H9 (cell line): ENCODE measurements around the gene NSMF. TPM values are rescaled to one million over a fixed set of nuclear protein-coding genes. Genes with fewer than 3 reads are reported as not detected.

Experiments used
- DNase-seq: peaks from one replicate; pipeline ENCODE4 v3.0.0-alpha.2; 2017
- H2AFZ ChIP-seq: one replicate; pipeline ENCODE4 v1.6.1; 2013; ENCODE audit warnings: mild to moderate bottlenecking, low read length, control low read depth, moderate library complexity
- H2AK5ac ChIP-seq: 2 replicates; pipeline ENCODE4 v1.6.1; 2013; ENCODE audit warnings: low read length, control low read depth, mixed read lengths; ENCODE audit not compliant: insufficient read length
- H2BK120ac ChIP-seq: one replicate; pipeline ENCODE4 v1.6.1; 2013; ENCODE audit warnings: low read depth, mild to moderate bottlenecking, low read length, control low read depth, inconsistent platforms; ENCODE audit not compliant: poor library complexity, severe bottlenecking
- H2BK12ac ChIP-seq: 2 replicates; pipeline ENCODE4 v1.6.1; 2013; ENCODE audit warnings: low read length, control low read depth, mixed read lengths, low read depth; ENCODE audit not compliant: insufficient read length
- H2BK15ac ChIP-seq: 2 replicates; pipeline ENCODE4 v1.6.1; 2013; ENCODE audit warnings: low read depth, low read length, control low read depth
- H2BK20ac ChIP-seq: one replicate; pipeline ENCODE4 v1.6.1; 2013; ENCODE audit warnings: low read depth, mild to moderate bottlenecking, low read length, control low read depth, inconsistent platforms; ENCODE audit not compliant: poor library complexity, severe bottlenecking
- H2BK5ac ChIP-seq: 2 replicates; pipeline ENCODE4 v1.6.1; 2013; ENCODE audit warnings: low read length, control low read depth, mixed read lengths; ENCODE audit not compliant: insufficient read length
- H3K14ac ChIP-seq: 2 replicates; pipeline ENCODE4 v1.6.1; 2013; ENCODE audit warnings: low read length, control low read depth; ENCODE audit not compliant: insufficient read depth
- H3K18ac ChIP-seq: 2 replicates; pipeline ENCODE4 v1.6.1; 2013; ENCODE audit warnings: low read depth, mild to moderate bottlenecking, mixed read lengths, low read length, control low read depth; ENCODE audit not compliant: insufficient read length
- H3K23ac ChIP-seq: 2 replicates; pipeline ENCODE4 v1.6.1; 2013; ENCODE audit warnings: low read length, control low read depth, mixed read lengths, low read depth; ENCODE audit not compliant: insufficient read length
- H3K23me2 ChIP-seq: 2 replicates; pipeline ENCODE4 v1.6.1; 2013; ENCODE audit warnings: low read depth, mild to moderate bottlenecking, mixed read lengths, low read length, control low read depth; ENCODE audit not compliant: insufficient read length, poor library complexity, severe bottlenecking
- H3K27ac ChIP-seq: 2 replicates; pipeline ENCODE4 v1.5.1; 2013; ENCODE audit warnings: low read length, control low read depth, mixed read lengths, low read depth; ENCODE audit not compliant: insufficient read length
- H3K27me3 ChIP-seq: 2 replicates; pipeline ENCODE4 v1.6.1; 2013; ENCODE audit warnings: low read length, control low read depth, inconsistent platforms; ENCODE audit not compliant: insufficient read depth
- H3K4ac ChIP-seq: 2 replicates; pipeline ENCODE4 v1.6.1; 2013; ENCODE audit warnings: low read depth, mild to moderate bottlenecking, control low read depth, inconsistent platforms, low read length, moderate library complexity
- H3K4me1 ChIP-seq: 2 replicates; pipeline ENCODE4 v1.6.1; 2013; ENCODE audit warnings: low read length, control low read depth, inconsistent platforms; ENCODE audit not compliant: insufficient read depth
- H3K4me2 ChIP-seq: 2 replicates; pipeline ENCODE4 v1.6.1; 2013; ENCODE audit warnings: low read length, control low read depth, mixed read lengths; ENCODE audit not compliant: insufficient read length, insufficient read depth
- H3K56ac ChIP-seq: 2 replicates; pipeline ENCODE4 v1.6.1; 2013; ENCODE audit warnings: low read depth, mild to moderate bottlenecking, mixed read lengths, low read length, control low read depth; ENCODE audit not compliant: insufficient read length
- H3K79me1 ChIP-seq: 2 replicates; pipeline ENCODE4 v1.6.1; 2013; ENCODE audit warnings: low read depth, mild to moderate bottlenecking, moderate library complexity, low read length, control low read depth, inconsistent platforms; ENCODE audit not compliant: insufficient read depth, poor library complexity, severe bottlenecking
- H3K79me2 ChIP-seq: 2 replicates; pipeline ENCODE4 v1.6.1; 2013; ENCODE audit warnings: low read length, control low read depth, inconsistent platforms; ENCODE audit not compliant: insufficient read depth
- H3K9ac ChIP-seq: 2 replicates; pipeline ENCODE4 v1.6.1; 2013; ENCODE audit warnings: low read length, control low read depth, mixed read lengths; ENCODE audit not compliant: insufficient read length; ENCODE audit errors: extremely low read depth
- H3K9me3 ChIP-seq: one replicate; pipeline ENCODE4 v1.6.1; 2013; ENCODE audit warnings: low read depth, low read length, inconsistent platforms; ENCODE audit not compliant: control insufficient read depth
- H3T11ph ChIP-seq: one replicate; pipeline ENCODE4 v1.6.1; 2013; ENCODE audit warnings: mild to moderate bottlenecking, low read length, control low read depth, inconsistent platforms
- H4K20me1 ChIP-seq: one replicate; pipeline ENCODE4 v1.6.1; 2013; ENCODE audit not compliant: control insufficient read depth, insufficient read length, insufficient read depth
- H4K5ac ChIP-seq: 2 replicates; pipeline ENCODE4 v1.6.1; 2013; ENCODE audit warnings: low read depth, mild to moderate bottlenecking, mixed read lengths, low read length, control low read depth; ENCODE audit not compliant: insufficient read length
- H4K8ac ChIP-seq: replicated peaks from 2 replicates; pipeline ENCODE4 v1.6.1; 2013; ENCODE audit warnings: low read length, control low read depth, mixed read lengths, low read depth; ENCODE audit not compliant: insufficient read length
- H4K91ac ChIP-seq: 2 replicates; pipeline ENCODE4 v1.6.1; 2013; ENCODE audit warnings: low read depth, mild to moderate bottlenecking, moderate library complexity, mixed read lengths, low read length, control low read depth; ENCODE audit not compliant: insufficient read length
- H3K27ac Mint-ChIP-seq, 3 experiments: 2 replicates in 2 of 3; 3 replicates in 1 of 3; pipeline ENCODE4 v1.8.0; 2020 to 2021; ENCODE audit warnings: mixed read lengths in 3 of 3, mild to moderate bottlenecking in 1 of 3, moderate library complexity in 1 of 3
- H3K27me3 Mint-ChIP-seq: 2 replicates; pipeline ENCODE4 v1.8.0; 2021; ENCODE audit warnings: low read depth, mild to moderate bottlenecking, moderate library complexity, mixed read lengths
- H3K36me3 Mint-ChIP-seq, 3 experiments: 2 replicates in 2 of 3; 3 replicates in 1 of 3; pipeline ENCODE4 v1.8.0; 2020 to 2021; ENCODE audit warnings: low read depth in 3 of 3, mixed read lengths in 3 of 3; ENCODE audit not compliant: insufficient read depth in 1 of 3
- H3K4me1 Mint-ChIP-seq, 2 experiments: 2 replicates each; pipeline ENCODE4 v1.8.0; 2020; ENCODE audit warnings: mixed read lengths in 2 of 2
- H3K4me3 Mint-ChIP-seq, 2 experiments: 2 replicates in 1 of 2; 3 replicates in 1 of 2; pipeline ENCODE4 v1.8.0; 2020 to 2021; ENCODE audit warnings: mild to moderate bottlenecking in 2 of 2, mixed read lengths in 2 of 2, moderate library complexity in 1 of 2
- H3K9me3 Mint-ChIP-seq, 2 experiments: 2 replicates in 1 of 2; 3 replicates in 1 of 2; pipeline ENCODE4 v1.8.0; 2020; ENCODE audit warnings: mild to moderate bottlenecking in 2 of 2, mixed read lengths in 2 of 2, moderate library complexity in 1 of 2
- WGBS: extraction: QIAGEN DNeasy Blood & Tissue Kit; methylation state at CpG from one replicate; pipeline ENCODE4 v1.1.7; 2013; ENCODE audit warnings: missing lambda C conversion rate, low lambda C conversion rate, mixed read lengths; ENCODE audit not compliant: insufficient read length; ENCODE audit errors: extremely low coverage; 5-methylcytosine and 5-hydroxymethylcytosine counted together
- total RNA-seq: library from RNA; stranded (reverse); gene quantifications from 2 replicates; pipeline ENCODE4 v1.2.1, GENCODE V29; 2021
- TF ChIP-seq, protein P1 (sequence below): fragments of 200-600 bp; sonication (generic); conservative IDR thresholded peaks from 3 replicates; pipeline ENCODE4 v1.8.0; 2021; ENCODE audit warnings: antibody characterized with exemption, mild to moderate bottlenecking

The NSMF gene
- total RNA-seq, 1 experiment from 2014 or later, result 46.3 TPM

- H3K9me3 ChIP-seq, result no peaks in the 10 kb centered on the region
Measured at GRCh38 chr9:137449931-137450538, 9.1 kb downstream of the NSMF start.

More at GRCh38 chr9:137449931-137450538, 9.1 kb downstream of the NSMF start:
- Histone ChIP-seq H3K79me1 (no peaks in the 10 kb centered on the region), H2BK20ac (no peak overlapping the region), H3K18ac (no peak overlapping the region), H2BK12ac (no peak overlapping the region), H3K4ac (no peak overlapping the region), H4K5ac (no peak overlapping the region), H3K4me1 (no peaks in the 10 kb centered on the region), H3K23me2 (no peaks in the 10 kb centered on the region), H2AK5ac (no peak overlapping the region), H2BK120ac (no peak overlapping the region), H2BK15ac (no peak overlapping the region), H3K56ac (no peak overlapping the region), H3K27me3 (no peaks in the 10 kb centered on the region), H3K27ac (no peak overlapping the region), H4K8ac (no peak overlapping the region), H4K20me1 (peaks cover 3% of the 10 kb centered on the region), H3K79me2 (no peaks in the 10 kb centered on the region), H3K4me2 (no peak overlapping the region), H3K14ac (no peak overlapping the region), H2BK5ac (no peak overlapping the region), H4K91ac (no peak overlapping the region), H2AFZ (no peak overlapping the region), H3K23ac (no peak overlapping the region), H3T11ph (no peak overlapping the region), H3K9ac (no peak overlapping the region)
- no CpG with 5 or more reads among the region's 18 CpGs for WGBS
- H3K9me3 Mint-ChIP-seq, result no peaks in the 10 kb centered on the region
- H3K27ac Mint-ChIP-seq, result no peak overlapping the region
- H3K36me3 Mint-ChIP-seq, result peaks cover 0 to 13% (median 2%) of the 10 kb centered on the region in 3 experiments; a peak in 4 of 7 replicates
- TF ChIP-seq, protein P1, sequence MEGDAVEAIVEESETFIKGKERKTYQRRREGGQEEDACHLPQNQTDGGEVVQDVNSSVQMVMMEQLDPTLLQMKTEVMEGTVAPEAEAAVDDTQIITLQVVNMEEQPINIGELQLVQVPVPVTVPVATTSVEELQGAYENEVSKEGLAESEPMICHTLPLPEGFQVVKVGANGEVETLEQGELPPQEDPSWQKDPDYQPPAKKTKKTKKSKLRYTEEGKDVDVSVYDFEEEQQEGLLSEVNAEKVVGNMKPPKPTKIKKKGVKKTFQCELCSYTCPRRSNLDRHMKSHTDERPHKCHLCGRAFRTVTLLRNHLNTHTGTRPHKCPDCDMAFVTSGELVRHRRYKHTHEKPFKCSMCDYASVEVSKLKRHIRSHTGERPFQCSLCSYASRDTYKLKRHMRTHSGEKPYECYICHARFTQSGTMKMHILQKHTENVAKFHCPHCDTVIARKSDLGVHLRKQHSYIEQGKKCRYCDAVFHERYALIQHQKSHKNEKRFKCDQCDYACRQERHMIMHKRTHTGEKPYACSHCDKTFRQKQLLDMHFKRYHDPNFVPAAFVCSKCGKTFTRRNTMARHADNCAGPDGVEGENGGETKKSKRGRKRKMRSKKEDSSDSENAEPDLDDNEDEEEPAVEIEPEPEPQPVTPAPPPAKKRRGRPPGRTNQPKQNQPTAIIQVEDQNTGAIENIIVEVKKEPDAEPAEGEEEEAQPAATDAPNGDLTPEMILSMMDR, result no peak
- peaks cover 10 to 22% of the 10 kb centered on the region in 2 experiments for H3K4me1 Mint-ChIP-seq
- no peak overlapping the region for H3K4me3 Mint-ChIP-seq
- DNase-seq, result no peak
- H3K27me3 Mint-ChIP-seq, result 0 out of 2 replicates have a peak, but pooled peaks cover 2% of the 10 kb centered on the region
